ENCODE measurements around the gene SLC25A28. TPM values are rescaled to one million over a fixed set of nuclear protein-coding genes. Genes with fewer than 3 reads are reported as not detected.

Gene SLC25A28
- total RNA-seq, 1 donor from 2014 or later, result 11.1 TPM

- DNase-seq (ENCODE audit: low read depth in 2 of 2), result no peak
These were observed 29.4 kb downstream of the SLC25A28 start for GRCh38 chr10:99590799-99591198.

- no peak for DNase-seq (ENCODE audit: low read depth in 2 of 2)
These were observed 36.6 kb downstream of the SLC25A28 start for GRCh38 chr10:99583687-99584086.

DNA sequence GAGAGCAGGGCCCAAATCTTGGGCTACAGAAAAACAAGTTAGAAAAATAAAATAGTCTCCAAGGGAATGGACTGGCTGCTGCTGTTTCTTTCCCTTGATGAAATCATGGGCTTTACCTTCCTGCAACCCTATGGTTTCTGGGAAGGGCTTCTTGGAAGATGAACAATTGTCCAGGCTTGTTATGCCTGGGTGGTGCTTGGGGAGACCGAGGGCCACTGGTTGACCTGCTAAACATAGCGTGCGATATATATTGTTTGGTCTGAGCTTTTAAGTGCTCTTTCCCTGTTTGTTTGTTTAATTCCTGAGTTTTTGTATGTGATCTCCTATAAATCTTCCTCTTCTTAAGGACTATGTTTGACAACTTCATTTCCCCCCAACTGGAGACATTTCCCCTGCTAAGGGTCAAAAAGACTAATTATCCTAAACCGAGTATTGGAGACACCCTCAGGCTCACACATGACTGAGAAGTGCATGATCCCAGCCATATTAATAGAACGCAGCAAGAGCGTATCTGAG, 37.9 kb downstream of the SLC25A28 start:
- peak in 1 of 2 donors; percentile 10 for DNase-seq (ENCODE audit: low read depth in 2 of 2)

GRCh38 chr10:99579971-99580370, 40.3 kb downstream of the SLC25A28 start:
- DNase-seq (ENCODE audit: low read depth in 2 of 2), result no peak

- no peak for DNase-seq (ENCODE audit: low read depth in 2 of 2)
These were observed 46.4 kb downstream of the SLC25A28 start for GRCh38 chr10:99573790-99574189.

- DNase-seq (ENCODE audit: low read depth in 2 of 2), result no peak
These were observed 48.4 kb downstream of the SLC25A28 start for GRCh38 chr10:99571816-99572215.

GRCh38 chr10:99569961-99570360, 50.3 kb downstream of the SLC25A28 start:
- DNase-seq (ENCODE audit: low read depth in 2 of 2), result no peak

DNA sequence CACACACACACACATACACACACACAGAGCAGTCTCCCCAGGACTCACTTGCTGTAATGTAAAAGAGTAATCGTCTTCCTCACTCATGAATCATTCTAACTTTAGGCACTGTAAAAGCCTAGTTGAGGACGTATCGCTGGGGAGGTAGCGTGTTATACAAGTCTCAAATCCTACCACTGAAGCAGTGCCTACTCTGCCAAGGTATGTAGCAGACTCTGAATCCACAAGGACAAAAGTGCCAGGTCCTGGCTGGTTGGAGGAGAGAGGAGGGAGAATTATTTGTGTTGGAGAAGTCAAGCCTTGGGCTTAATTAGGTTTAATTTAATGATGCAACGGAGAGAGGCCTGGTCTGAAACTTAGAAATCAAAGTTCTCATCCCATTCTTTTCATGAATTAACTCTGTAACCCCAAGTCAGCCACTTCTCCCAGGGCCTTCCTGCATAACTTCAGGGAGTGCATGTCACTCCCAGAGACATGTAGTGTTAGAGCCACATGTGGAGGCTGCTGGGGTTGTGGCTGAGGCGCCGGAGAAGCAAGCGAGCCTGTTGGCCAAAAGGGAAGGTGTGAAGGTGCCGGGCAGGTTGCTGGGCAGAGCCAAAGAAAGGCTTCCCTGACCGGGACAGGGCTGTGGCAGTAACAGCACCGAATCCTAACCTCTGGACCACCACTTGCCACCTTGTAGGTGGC, 50.8 kb downstream of the SLC25A28 start:
- DNase-seq (ENCODE audit: low read depth in 2 of 2), result no peak

GRCh38 chr10:99565166-99565565, 55.1 kb downstream of the SLC25A28 start:
- DNase-seq (ENCODE audit: low read depth in 2 of 2), result no peak

- no peak for DNase-seq (ENCODE audit: low read depth in 2 of 2)
These were observed 55.9 kb downstream of the SLC25A28 start for GRCh38 chr10:99564361-99564760.

GRCh38 chr10:99562631-99563030, 57.6 kb downstream of the SLC25A28 start:
- no peak for DNase-seq (ENCODE audit: low read depth in 2 of 2)

Other genes with a start within 250 kb of the SLC25A28 start
- 15.5 and 22.2 TPM in 2 replicates for gene GOT1, start 189.8 kb downstream of the SLC25A28 start, total RNA-seq
- not detected in 2 replicates for gene NKX2-3, start 87.5 kb downstream of the SLC25A28 start, total RNA-seq
- gene ENTPD7, start 39.1 kb upstream of the SLC25A28 start, total RNA-seq, result 14.4 and 16.1 TPM in 2 replicates
- gene COX15, start 111.7 kb upstream of the SLC25A28 start, total RNA-seq, result 25.0 and 30.7 TPM in 2 replicates
- 12.9 and 21.6 TPM in 2 replicates for gene CUTC, start 111.8 kb upstream of the SLC25A28 start, total RNA-seq
- 0.44 and 0.60 TPM in 2 replicates for gene ABCC2, start 162.2 kb upstream of the SLC25A28 start, total RNA-seq

All from lung microvascular endothelial cell (primary cell).